ENCODE results near the gene C1orf21.
"Not testable (repeated sequence)": the region's sequence is repeated elsewhere in the genome, so short reads cannot be mapped to it uniquely, and the experiment has no call there.

C1orf21 gene

DNA sequence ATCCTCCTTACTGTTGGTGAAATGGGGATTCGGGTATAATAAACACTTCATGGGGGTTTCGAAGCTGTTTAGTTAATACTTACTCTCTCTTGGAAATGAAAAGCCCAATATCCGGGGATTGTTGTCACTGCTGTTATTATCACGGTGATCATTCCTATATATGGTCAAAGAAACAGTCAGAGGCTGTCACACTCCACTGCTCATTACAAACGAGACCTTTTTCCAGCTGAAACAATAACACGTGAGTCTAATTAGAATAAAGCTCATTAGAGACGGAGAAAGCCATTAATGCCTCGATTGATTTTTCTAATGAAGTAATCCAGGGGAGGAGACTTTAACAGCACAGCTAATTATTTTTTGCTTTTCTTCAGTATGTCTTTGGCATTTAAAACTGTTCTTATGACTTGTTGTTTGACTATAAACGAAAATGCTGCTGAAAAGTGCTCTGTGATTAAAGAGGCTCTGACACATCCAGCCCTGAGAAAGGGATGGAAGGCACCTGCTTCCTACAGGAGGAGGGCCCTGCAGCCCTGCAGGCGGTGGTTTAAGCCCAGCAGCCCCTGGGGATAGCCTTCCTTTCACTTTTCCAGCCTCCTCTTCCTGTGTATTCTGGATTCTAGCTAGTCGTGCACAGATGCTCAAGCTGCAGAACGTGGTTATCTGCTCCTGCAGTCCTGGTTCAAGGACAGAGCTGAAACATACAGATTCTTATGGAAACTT lies 224.2 kb downstream of the C1orf21 start:
- DNase-seq = no peak

DNA sequence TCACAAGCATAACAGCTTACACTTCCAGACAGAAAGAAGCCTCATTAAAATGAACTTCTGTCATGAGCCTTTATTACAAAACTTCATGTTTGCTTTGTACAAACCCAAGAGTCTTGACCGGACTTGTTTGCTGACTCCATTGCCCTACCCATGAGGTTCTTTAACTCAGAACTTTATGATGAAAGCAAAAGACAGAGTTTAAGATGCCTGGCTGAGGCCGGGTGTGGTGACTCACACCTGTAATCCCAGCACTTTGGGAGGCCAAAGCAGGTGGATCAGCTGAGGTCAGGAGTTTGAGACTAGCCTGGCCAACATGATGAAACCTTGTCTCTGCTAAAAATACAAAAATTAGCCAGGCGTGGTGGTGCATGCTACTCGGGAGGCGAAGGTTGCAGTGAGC lies 225.4 kb downstream of the C1orf21 start:
- not testable (repeated sequence) for DNase-seq

DNA sequence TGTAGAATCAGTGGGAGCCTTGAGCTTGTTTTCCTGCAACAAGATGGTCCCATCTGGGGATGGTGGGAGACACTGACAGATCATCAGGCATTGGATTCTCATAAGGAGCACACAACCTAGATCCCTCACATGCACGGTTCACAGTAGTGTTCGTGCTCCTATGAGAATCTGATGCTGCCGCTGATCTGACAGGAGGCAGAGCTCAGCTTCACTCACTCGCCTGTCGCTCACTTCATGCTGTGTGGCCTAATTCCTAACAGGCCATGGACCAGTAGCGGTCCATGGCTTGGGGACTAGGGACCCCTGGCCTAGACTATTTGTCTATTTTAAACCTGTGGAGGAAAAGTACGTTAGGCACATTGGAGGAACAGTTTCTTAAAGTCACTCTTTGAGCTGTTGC lies 227.8 kb downstream of the C1orf21 start:
- no peak for DNase-seq

DNA sequence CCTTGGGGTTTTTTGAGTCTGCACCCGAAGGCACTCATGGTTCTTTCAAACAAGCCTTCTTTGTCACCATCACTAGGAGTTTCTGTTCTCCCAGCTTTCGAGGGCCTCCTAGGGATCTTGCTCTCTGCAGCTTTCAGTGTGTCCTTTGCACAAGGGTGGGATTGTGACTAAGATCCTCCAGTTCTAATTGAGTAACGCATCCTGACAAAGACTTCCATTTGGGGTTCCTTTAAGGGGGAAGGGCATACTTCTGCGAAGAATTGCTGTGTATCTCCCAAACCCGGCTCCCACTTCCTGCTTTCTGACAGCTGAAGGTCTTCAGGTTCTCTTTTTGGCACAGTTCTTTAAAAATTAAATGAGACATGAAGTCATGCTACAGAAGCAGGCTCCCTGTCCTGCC lies 228.5 kb downstream of the C1orf21 start:
- no peak for DNase-seq

DNA sequence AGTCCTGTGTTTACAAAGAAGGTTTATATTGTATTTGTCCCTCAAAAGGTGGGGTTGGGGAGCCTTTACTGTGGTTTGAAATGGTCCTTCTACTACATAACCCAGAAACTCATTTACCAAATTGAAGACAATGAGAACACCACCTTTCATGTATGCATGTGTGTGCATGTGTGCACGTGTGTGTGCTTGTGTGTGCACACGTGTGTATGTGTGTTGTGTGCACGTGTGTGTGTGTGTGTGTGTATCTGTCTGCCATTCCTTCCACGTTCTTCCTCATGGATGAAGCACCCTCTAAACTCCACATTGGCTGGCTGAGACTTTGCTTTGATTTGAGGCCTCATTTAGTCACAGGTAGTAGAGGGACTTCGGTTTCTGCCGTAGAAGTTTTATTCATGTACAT lies 229.7 kb downstream of the C1orf21 start:
- no peak for DNase-seq

DNA sequence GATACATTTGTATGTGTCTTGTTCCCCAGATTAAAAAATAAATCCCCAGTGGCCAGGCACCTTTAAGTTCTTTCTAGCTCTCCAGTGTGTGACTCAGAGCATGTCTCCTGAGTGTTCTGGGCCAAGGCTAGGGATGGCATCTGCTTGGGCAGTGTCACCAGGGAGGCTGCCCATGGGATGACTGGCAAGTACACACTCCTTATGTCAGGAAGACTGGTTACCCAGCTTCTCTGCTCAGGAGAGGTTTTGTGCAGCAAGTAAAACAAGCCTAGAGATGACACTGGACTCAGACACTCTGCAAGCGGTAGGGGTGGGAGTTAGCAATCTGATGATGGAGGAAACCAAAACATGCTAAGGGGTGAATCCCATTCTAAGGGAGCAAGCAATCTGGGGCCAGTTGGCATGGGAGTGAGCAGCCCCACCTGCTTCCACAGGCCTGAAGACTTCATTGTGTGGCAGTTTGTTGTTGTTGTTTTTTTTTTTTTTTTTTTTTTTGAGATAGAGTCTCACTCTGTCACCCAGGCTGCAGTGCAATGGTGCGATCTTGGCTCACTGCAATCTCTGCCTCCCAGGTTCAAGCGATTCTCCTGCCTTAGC lies 230.7 kb downstream of the C1orf21 start:
- DNase-seq = no peak

DNA sequence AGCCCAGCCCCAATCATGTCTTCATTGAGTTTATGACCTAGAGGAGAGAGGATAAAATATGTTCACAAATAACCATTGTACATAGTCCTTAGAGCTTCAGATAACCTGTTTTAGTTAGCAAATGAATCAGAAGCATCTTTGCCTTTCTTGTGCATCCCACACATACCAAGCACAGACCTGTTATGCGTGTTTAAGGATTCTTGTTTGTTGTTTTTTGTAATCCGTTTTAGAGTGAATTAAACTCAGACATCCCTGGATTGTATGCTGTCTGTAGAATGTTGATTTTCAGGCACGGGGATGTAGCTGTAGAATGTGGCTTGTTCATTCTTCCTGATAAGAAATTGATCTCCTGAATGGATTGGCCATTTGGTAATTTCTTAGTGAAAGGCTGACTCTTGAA lies 232.0 kb downstream of the C1orf21 start:
- no peak for DNase-seq

DNA sequence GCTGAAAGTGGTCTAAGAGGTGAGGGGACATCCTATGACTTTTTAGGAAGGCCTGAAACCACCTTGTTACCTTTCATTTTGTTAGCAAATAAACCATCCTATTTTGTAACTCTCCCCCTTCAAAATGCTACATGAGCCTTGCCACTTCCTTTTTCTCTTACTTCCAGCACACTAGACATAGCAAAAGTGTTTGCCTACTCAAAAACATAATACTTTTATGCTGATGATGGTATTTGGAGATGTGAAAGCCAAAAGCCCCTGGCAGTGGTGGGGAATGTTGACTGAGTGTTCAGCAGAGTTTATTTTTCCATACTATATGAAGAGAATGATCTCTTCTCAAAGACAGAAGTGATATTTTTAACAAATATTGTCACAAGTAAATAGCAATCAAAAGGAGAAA lies 233.6 kb downstream of the C1orf21 start:
- DNase-seq = no peak

DNA sequence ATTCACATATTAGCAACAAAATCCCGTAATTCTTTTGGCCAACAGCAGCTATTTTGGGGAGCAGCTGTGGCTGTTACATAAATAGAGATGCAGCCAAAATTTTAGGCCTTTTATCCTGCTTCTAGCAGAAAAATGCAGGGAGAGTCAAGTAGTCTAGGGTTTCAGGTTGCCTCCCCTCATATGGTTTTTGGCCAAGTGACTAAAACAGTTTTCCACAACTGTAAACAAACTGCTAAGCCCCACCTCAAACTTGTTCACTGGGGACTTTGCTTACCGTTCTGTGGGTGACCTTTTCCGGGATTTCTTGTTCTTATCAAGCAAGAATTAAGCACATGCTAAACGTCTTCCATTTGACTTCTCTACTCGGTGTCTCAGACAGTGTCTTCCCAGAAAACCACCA lies 234.4 kb downstream of the C1orf21 start:
- DNase-seq = no peak

DNA sequence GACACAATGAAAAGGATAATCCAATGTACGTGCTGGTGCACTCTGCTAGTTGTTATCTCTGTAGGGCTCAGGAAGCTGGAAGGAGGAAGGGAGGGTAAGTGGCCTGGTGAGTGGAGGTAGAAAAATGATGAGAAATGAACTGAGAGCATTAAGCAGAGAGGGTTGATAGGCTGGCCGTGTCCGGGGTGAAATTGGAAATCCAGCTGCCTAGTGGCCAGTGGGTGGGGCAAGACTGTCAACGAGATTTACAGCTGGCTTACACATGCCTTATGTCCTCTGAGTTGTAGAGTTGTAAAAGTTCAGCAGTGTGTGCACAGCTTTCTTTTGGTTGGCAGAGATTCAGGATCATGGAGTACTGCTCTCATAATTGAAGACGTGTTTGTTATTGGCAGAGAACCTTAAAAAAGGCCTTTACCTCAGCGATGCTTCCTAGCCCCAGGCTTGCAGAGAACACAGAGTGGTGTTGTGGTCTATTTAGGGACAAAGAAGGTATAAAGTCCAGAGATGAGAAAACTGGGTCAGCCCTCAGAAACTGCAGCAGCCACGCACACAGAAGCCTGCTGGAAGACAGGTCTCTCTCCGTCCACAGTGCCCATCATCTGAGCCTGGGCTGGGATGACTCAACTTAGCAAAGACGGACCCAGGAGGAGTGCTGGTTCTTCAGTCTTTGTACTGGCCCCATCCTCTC lies 235.5 kb downstream of the C1orf21 start:
- DNase-seq = no peak

DNA sequence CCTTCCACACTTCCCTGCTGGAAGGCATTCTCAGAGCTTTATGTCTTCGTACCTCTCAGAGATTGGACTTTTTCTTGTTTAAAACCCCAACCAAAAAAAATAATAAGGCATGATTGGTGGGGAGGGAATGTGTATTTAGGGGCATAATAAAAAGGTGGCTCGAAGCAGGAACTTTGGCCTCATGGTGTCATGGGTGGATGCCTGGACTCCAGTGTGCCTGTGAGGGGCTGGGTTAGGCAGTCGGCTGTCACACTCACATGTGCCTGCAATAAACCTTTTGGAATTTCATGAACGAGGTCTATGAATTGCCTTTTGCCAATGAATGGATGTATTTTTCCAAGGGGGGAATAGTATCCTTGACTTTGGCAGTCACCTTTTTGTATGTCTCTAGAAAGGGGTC lies 236.6 kb downstream of the C1orf21 start:
- no peak for DNase-seq

DNA sequence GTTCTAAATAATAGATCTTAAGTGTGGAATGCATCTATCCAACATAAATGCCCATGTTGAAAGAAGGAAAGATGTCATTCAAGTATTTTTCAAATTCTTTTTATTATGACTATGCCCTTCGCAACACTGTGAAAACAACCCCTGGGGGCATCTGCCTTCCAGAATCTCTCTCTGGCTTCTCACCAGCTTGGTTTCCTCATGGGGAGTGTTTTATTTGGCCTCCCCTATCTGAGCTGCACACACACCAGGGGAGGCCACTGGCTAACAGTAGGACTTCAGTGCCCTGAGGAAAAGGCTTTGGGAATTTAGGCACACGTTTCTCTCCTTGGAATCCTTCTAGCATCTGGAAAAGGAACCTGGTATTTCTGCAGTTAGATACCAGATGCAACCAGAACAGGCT lies 237.2 kb downstream of the C1orf21 start:
- no peak for DNase-seq

DNA sequence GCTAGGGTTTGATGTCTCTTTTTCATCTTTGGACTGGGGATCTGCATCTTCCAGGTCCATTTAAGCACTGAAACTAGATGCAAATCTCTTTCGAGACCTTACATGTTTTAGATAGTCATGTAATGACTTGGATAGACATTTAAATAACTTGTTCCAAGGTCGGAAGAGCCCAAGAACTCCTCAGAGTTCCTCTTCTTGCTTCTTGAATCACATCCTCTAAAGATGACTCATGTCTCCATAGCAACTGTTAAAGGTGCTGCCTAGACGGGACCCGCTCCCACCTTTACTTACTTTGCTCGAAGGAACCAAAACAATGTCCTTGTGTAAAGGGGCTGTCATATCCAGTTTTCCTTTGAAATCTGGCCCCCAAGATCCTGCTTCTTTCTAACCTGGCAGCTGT lies 237.8 kb downstream of the C1orf21 start:
- no peak for DNase-seq

DNA sequence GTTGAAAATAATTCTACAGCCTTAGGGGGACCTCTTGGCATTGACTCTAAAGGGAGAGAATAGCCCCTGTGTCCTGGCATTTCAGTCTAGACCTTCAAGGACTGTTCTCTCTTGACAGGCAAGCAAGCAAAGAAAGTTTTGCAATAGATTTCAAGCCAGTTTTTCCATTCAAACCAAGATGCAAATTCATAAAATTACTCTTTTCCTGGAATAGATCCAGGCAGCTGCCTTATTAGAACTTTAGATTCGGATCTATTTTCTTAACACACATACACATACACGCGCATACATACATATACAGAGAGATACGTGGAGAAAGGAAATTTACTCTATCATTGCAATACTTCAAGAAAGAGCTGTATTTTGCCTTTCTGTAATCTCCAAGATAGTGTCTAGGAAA lies 238.4 kb downstream of the C1orf21 start:
- DNase-seq = no peak

DNA sequence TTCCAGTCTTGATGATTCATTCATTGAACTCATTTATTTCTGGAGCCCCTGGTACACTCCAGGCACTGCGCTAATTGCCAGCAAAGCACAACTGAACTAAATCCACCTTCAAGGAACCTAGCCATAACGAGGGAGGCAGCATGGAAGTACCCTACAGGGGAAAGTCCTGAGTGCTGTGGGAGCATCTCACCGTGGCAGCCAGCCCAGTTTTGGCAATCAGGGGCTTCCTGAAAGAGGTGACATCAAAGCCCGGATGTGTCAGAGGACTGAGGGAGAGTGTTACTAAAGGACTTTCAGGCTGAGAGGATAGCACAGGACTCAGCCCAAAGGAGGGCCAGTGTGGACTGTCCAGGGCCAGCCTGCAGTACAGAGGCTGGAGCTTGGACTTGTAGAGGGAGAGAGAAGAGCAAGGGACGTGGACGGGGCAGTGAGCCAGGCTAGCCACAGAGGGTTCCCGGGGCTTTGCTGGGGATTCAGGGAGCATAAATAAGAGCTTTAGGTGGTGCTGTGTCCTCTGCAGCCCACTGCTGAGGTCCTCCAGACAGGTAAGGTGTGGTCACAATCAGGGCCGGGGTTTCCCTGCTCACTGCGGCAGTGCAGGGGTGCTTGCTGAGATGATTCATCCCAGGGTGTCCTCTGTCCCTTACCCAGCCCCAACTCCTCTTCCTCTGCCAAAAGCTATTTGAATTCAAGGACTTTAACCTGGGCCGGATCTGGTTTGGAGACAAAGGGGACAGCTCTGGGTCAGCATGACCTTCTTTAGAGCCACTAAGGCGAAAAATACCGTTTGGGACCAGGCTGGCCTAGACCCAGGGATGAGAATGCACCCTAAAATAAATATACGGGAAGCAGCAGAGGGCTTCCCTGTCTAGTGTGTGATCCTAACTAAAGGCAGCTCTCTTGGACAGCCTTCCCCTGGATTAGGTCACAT lies 239.5 kb downstream of the C1orf21 start:
- DNase-seq = no peak

DNA sequence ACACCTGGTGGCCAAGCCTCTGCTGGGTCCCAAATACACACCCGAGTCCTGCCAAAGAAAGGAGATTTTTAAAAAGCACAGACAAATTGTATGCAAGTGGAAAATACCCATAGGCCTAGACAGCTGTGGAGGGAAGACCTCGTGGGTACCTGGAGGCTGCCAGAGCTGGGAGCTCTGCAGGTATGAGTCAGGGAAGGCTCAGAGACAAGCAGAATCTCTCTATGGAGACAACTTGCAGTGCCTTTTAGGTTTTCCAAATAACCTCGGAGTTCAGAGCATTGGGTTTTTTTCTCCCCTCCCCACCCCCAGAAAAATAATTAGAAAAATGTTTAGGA lies 240.1 kb downstream of the C1orf21 start:
- DNase-seq = no peak

DNA sequence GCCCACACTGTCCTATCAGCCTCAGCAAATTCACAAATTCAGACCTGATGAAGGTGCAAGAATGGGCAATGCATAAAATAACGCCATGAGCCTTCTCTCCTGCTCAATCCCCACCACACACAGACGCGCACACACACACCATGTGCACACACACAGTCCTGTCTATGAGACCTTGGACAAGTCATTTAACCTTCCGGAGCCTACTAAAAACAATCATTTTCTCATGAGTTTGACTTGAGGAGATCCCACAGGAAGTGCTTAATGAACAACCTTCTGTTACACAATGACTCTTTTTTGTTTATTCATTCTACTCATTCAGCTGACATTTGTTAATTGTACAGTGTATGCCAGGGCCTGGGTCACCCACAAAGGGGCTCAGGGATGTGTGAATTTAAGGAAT lies 242.4 kb downstream of the C1orf21 start:
- DNase-seq = peak; percentile 5

DNA sequence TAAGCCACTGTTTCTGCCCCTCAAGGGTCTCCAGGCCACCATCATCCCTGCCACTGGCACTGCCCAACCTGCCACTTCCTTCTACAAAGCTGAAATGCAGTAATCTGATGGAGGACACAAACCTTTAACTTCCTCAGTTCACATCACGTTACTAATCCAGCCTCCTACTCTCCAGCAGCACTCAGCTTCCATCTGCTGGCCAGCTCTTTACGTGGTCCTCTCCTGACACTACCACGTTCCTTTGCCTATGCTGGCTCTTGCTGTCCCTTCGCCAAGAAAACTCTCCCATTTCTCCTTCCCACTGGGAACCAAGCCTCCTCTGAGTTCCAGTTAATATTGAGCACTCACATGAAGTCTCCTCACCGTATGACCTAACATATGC lies 243.8 kb downstream of the C1orf21 start:
- no peak for DNase-seq

DNA sequence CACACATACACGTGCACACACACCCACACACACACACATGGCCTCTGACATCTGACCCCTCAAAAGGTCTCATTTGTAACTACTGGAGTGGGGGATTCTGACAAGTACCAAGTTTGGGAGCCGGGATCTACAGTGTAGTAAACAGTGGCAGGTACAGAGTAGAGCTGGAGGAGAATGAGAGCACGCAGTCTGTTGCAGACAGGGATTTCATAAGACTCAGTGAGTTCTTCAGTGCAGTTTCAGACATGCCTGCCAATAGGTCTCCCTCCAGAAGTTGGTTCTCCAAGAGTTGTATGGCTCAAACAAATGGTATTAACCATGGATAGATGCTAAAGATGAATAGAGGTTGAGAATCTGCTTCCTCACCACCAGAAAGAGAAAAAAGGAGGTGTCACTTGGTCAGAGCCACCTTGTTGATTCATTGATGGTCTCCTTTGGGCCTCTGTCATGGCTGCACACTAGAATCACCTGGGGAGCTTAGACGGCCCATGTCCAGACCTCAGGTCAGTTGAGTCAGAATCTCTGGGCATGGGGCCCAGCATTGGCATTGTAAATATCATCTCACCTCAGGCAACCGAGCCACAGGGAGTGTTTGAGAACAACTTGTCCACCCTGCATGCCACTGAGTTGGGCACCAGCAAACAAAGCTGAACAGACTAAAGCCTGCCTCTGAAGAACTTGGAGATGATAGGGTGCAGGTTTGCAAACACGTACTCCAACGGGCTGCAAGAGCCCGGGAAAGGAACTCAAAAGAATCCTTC lies 245.8 kb downstream of the C1orf21 start:
- no peak for DNase-seq

DNA sequence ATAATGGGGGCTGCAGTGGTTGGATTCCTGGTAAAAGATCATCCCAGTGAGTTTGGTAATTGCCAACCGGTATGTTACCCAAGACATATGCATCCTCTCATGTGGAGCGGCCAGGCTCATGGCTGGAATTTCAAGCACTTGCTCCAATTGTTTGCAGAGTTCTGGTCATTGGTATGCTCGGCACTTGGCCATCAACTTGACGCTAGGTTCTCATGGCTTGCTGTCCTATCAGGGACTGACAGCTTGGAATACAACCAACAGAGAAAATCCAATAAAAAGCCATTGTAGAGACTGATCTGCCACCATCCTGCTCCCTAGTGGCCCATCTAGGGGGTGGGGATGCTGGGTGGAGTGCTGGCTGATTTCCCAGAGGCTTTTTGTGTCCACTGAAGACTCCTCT lies 247.0 kb downstream of the C1orf21 start:
- DNase-seq = no peak

DNA sequence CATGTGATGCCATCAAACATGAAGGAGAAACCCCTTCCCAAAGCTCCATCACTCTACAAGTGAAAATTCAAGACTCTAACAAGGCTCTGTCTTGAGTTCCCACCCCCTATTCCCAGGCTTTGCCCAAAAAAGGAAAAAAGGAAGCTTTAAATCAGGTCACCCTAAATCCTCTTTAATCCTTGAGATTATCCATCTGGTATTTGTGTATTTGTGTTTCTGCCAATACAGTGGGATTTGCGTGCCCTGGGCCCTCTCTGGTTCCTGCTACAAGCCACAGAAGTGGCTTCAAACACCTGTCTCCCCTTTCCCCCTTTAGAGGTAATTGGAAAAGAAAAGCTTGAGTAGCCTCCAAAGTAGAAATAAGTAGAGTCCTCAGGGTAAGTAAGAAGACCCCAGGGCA lies 247.5 kb downstream of the C1orf21 start:
- DNase-seq = no peak

DNA sequence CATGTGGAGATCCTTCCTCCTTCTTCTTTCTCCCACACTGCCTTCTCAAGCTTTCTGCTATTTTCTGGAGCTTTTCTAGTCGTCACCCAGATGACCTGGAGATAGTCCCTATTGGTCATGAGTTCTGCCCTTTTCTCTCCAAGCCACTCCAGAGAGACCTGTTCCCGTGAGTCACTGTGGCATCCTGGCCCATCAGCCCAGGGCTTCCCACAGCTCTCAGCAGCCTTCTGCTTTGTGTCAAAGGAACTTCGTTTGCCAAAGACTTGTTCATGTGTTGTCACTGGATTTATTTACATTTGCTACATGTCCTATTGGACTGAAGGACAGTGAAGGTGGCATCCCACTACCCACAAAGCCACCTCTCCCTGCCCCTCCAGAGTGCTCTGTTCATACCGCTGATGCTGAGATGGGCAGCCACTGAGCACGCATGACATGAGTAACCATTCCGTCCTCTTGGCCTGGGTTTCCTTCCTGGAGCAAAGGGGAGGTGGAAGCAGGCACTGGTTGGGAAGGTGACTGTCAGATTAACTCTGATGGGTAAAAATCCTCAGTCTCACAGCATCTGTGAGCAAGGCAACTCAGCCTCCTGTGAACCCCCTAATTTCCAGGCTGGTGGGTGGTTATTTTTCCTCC lies 248.6 kb downstream of the C1orf21 start:
- no peak for DNase-seq

Data from activated CD4-positive, alpha-beta T cell treated with anti-CD3 and anti-CD28 coated beads, Interleukin-2, Interleukin-6, amounts not matched to agents 100 ng/mL and 50 ng/mL, durations not matched to agents 16 hours and 8 hours (primary cell).